ENCODE results near the gene KRTAP1-4.
"Not testable (repeated sequence)": the region's sequence is repeated elsewhere in the genome, so short reads cannot be mapped to it uniquely, and the experiment has no call there.

KRTAP1-4 gene

DNA sequence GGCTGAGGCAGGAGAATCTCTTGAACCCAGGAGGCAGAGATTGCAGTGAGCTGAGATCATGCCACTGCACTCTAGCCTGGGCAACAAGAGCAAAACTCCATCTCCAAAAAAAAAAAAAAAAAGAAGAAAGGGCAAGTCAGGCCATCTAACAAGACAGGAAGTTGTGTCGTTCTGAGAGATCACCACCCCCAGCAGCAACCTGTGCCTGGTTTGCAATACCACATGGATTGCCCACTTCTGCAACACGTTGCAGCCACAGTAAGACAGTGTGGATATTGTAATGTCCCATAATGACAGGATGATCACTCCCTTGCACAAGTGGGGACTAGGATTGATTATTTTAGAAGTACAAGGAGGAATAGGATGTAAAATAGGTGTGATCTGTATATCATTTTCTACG, 39.0 kb upstream of the KRTAP1-4 start:
- Histone ChIP-seq H3K27ac (ENCODE audit: low read length) (no peak overlapping the region), H3K36me3 (replicated peaks; ENCODE audit: low read depth, low read length) (no peaks in the 10 kb centered on the region), H4K20me1 (ENCODE audit: insufficient read depth, low read length) (no peaks in the 10 kb centered on the region), H3K9ac (ENCODE audit: low read length) (no peak overlapping the region), H3K9me3 (ENCODE audit: insufficient read depth, low read length) (no peaks in the 10 kb centered on the region), H2AFZ (ENCODE audit: low read depth, low read length) (no peak overlapping the region), H3K4me2 (ENCODE audit: low read length) (no peak overlapping the region), H3K27me3 (ENCODE audit: low read depth, low read length) (no peaks in the 10 kb centered on the region; the same call in 1 of the 2 replicates), H3K4me3 (ENCODE audit: low read length) (no peak overlapping the region), H3K79me2 (ENCODE audit: low read length) (no peaks in the 10 kb centered on the region), H3K4me1 (ENCODE audit: low read length) (no peaks in the 10 kb centered on the region)
- no peak for TF ChIP-seq EZH2phosphoT487 (IDR thresholded peaks at IDR 0.05; ENCODE audit: low read depth)
- TF ChIP-seq, protein P1, sequence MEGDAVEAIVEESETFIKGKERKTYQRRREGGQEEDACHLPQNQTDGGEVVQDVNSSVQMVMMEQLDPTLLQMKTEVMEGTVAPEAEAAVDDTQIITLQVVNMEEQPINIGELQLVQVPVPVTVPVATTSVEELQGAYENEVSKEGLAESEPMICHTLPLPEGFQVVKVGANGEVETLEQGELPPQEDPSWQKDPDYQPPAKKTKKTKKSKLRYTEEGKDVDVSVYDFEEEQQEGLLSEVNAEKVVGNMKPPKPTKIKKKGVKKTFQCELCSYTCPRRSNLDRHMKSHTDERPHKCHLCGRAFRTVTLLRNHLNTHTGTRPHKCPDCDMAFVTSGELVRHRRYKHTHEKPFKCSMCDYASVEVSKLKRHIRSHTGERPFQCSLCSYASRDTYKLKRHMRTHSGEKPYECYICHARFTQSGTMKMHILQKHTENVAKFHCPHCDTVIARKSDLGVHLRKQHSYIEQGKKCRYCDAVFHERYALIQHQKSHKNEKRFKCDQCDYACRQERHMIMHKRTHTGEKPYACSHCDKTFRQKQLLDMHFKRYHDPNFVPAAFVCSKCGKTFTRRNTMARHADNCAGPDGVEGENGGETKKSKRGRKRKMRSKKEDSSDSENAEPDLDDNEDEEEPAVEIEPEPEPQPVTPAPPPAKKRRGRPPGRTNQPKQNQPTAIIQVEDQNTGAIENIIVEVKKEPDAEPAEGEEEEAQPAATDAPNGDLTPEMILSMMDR (IDR thresholded peaks at IDR 0.05; ENCODE audit: low read depth, low read length): no peak

DNA sequence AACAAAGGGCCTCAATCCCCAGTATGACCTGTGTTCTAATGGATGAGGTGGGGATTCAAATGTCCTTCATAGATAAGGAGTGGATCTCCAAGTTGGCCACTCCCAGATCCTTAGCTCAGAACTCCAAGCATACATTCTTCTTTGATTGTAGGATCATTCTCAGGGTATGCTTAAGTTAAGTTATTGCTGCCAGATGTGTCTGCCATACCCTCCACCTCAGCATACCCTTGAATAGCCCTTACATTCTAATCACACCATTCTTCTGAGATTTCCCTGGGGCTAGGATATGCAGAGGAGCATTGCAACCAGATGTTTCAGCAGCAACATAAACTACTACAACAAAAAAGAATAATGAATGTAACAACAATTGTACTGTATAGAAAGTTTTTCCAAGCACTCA, 37.3 kb upstream of the KRTAP1-4 start:
- Histone ChIP-seq H3K27me3 (ENCODE audit: low read depth, low read length) (peaks cover 3% of the 10 kb centered on the region), H3K36me3 (replicated peaks; ENCODE audit: low read depth, low read length) (no peaks in the 10 kb centered on the region), H3K9me3 (ENCODE audit: insufficient read depth, low read length) (no peaks in the 10 kb centered on the region), H2AFZ (ENCODE audit: low read depth, low read length) (no peak overlapping the region), H3K4me2 (ENCODE audit: low read length) (no peak overlapping the region), H3K4me1 (ENCODE audit: low read length) (no peaks in the 10 kb centered on the region), H3K79me2 (ENCODE audit: low read length) (no peaks in the 10 kb centered on the region), H3K9ac (ENCODE audit: low read length) (no peak overlapping the region), H4K20me1 (ENCODE audit: insufficient read depth, low read length) (no peaks in the 10 kb centered on the region), H3K4me3 (ENCODE audit: low read length) (no peak overlapping the region), H3K27ac (ENCODE audit: low read length) (no peak overlapping the region)
- no peak for TF ChIP-seq EZH2phosphoT487 (IDR thresholded peaks at IDR 0.05; ENCODE audit: low read depth)
- TF ChIP-seq, protein P1 (IDR thresholded peaks at IDR 0.05; ENCODE audit: low read depth, low read length): no peak

DNA sequence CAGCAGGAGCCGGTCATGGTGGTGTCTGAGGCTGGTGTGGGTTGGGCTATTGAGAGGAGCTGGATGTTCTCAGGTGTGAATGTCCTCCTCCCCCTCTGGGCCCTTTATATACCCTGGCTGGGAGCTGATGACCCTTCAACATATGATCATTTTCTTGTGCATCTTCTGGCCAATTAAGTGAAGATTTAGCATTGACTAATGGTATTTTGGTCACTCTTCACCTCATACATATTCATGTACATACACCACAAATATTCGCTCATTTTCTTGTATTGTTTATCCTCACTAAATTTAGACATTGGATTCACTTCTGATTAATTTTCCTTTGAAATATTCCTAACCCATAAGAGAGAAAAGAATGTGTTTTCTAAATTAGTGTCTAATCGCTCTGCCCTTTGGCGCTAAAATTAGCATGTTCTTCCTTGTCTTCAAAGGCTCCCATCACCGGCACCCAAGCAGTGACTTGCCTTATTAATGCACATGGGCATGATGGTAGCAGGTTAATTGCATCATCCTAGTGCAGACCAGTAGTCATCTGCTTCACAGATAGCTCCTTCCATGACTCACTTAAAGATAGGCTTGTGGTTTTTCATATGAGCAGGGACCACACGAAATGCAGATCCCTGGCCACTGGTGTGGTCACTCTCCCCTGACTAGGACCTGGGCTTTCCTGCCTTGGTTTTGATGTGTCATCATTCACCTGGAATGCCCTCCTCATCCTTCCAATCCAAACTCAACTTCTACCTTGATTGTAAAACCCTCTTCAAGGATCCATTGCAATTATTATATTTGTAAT, 36.0 kb upstream of the KRTAP1-4 start, which contains the start of gene KRTAP2-4:
Gene KRTAP2-4 (minus strand): TSS at position 51 of the 796 bp plus-strand sequence. CDS start 34 bp downstream, at position 17.
- Histone ChIP-seq H3K79me2 (ENCODE audit: low read length) (no peaks in the 10 kb centered on the region), H3K9me3 (ENCODE audit: insufficient read depth, low read length) (no peaks in the 10 kb centered on the region), H4K20me1 (ENCODE audit: insufficient read depth, low read length) (no peaks in the 10 kb centered on the region), H2AFZ (ENCODE audit: low read depth, low read length) (no peak within 1 kb of the TSS), H3K4me1 (ENCODE audit: low read length) (no peaks in the 10 kb centered on the region), H3K27ac (ENCODE audit: low read length) (no peak within 1 kb of the TSS), H3K27me3 (ENCODE audit: low read depth, low read length) (peaks cover 15% of the 10 kb centered on the region), H3K4me2 (ENCODE audit: low read length) (no peak within 1 kb of the TSS), H3K9ac (ENCODE audit: low read length) (no peak within 1 kb of the TSS), H3K4me3 (ENCODE audit: low read length) (no peak within 1 kb of the TSS), H3K36me3 (replicated peaks; ENCODE audit: low read depth, low read length) (no peaks in the 10 kb centered on the region)
- no peak for TF ChIP-seq EZH2phosphoT487 (IDR thresholded peaks at IDR 0.05; ENCODE audit: low read depth)
- TF ChIP-seq, protein P1 (IDR thresholded peaks at IDR 0.05; ENCODE audit: low read depth, low read length): no peak

DNA sequence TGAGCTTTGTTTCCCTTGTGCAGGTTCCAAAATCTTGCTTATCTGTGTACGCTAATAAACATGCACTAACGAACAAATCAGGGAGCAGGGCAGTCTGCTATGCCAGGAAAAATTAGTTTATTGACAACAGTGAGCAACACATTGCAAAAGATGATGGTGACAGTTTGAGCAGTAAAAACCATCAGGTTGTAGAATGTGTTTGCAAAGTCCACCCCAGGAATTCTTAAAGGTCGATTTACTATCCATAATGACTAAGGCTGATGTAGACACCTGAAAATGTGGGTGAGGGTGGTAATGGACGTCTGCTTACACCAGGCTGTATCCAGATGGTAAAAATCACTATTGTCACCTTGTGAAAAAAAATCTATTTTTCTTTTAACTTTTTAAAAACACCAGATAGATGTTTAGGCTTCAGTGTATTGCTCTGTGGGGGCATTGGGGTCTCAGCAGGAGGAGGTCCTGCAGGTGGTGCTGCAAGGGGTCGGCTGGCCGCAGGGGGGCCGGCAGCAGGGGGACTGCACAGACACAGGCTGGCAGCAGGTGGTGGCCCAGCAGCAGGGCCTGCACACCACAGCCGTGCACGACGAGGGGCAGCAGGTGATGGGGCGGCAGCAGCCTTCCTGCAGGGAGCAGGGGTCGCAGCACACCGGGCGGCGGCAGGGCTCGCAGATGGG, 35.2 kb upstream of the KRTAP1-4 start:
- H3K9ac ChIP-seq (ENCODE audit: low read length); H2AFZ ChIP-seq (ENCODE audit: low read depth, low read length); H3K27ac ChIP-seq (ENCODE audit: low read length); H4K20me1 ChIP-seq (ENCODE audit: insufficient read depth, low read length); H3K4me2 ChIP-seq (ENCODE audit: low read length); H3K4me1 ChIP-seq (ENCODE audit: low read length); H3K79me2 ChIP-seq (ENCODE audit: low read length); H3K4me3 ChIP-seq (ENCODE audit: low read length); H3K36me3 ChIP-seq (replicated peaks; ENCODE audit: low read depth, low read length); H3K9me3 ChIP-seq (ENCODE audit: insufficient read depth, low read length): not testable (repeated sequence)
- peaks cover 23% of the 10 kb centered on the region for H3K27me3 ChIP-seq (ENCODE audit: low read depth, low read length)
